SK-N-SH (cell line): ENCODE results near the gene AMIGO2. TPM values are rescaled to one million over a fixed set of nuclear protein-coding genes. Genes with fewer than 3 reads are reported as not detected.
"Not testable (repeated sequence)": the region's sequence is repeated elsewhere in the genome, so short reads cannot be mapped to it uniquely, and the experiment has no call there.

ENCODE experiments used
- CTCF ChIA-PET: fragments of 300-600, 350-600 bp; formaldehyde crosslinking; extraction: SDS; loops from one replicate; lab custom pipeline; 2021; lab: Yijun Ruan, JAX
- POLR2A ChIA-PET: fragments of 350-600 bp; sonication (Branson Sonifier 250); formaldehyde crosslinking; extraction: SDS; loops from one replicate; lab custom pipeline; 2020; ENCODE audit warnings: antibody characterized with exemption, inconsistent platforms; lab: Yijun Ruan, JAX
- DNase-seq: peaks from one replicate; pipeline ENCODE4 v3.0.0; 2012
- H2AFZ ChIP-seq: fragments of 200-600 bp; sonication (generic); 2 replicates; pipeline ENCODE4 v1.8.1; 2016; ENCODE audit warnings: antibody characterized with exemption, mild to moderate bottlenecking, low read depth
- H3F3A ChIP-seq: fragments of 200-600 bp; sonication (generic); replicated peaks from 2 replicates; pipeline ENCODE3; 2016; ENCODE audit warnings: antibody characterized with exemption, mild to moderate bottlenecking; ENCODE audit not compliant: insufficient read depth
- H3K27ac ChIP-seq, 2 experiments: fragments of 200-500 bp in 1 of 2; fragments of 200-600 bp in 1 of 2; sonication (Bioruptor generic) in 1 of 2; sonication (generic), shearing (Covaris generic) in 1 of 2; 2 replicates each; pipeline versions ENCODE4 v1.5.1 to v1.6.1; 2014 to 2016; ENCODE audit warnings: low read depth in 2 of 2, inconsistent platforms in 1 of 2, low read length in 1 of 2, mild to moderate bottlenecking in 1 of 2, mixed read lengths in 1 of 2
- H3K27me3 ChIP-seq: fragments of 200-600 bp; sonication (generic), shearing (Covaris generic); 2 replicates; pipeline ENCODE4 v1.6.1; 2016; ENCODE audit warnings: mixed run types; ENCODE audit not compliant: insufficient read depth
- H3K36me3 ChIP-seq, 2 experiments: fragments of 200-500 bp in 1 of 2; fragments of 200-600 bp in 1 of 2; sonication (Bioruptor generic) in 1 of 2; sonication (generic) in 1 of 2; replicated peaks in 1 of 2; 2 replicates each; pipeline versions ENCODE3 to v1.5.1; 2014 to 2016; ENCODE audit warnings: low read length in 1 of 2, mild to moderate bottlenecking in 1 of 2; ENCODE audit not compliant: insufficient read depth in 2 of 2, control insufficient read depth in 1 of 2
- H3K4me1 ChIP-seq, 2 experiments: fragments of 200-500 bp in 1 of 2; fragments of 200-600 bp in 1 of 2; sonication (Bioruptor generic) in 1 of 2; sonication (generic), shearing (Covaris generic) in 1 of 2; 2 replicates each; pipeline versions ENCODE4 v1.5.1 to v1.6.1; 2014 to 2016; ENCODE audit warnings: low read depth in 1 of 2, low read length in 1 of 2, mixed run types in 1 of 2; ENCODE audit not compliant: insufficient read depth in 2 of 2, control insufficient read depth in 1 of 2
- H3K4me2 ChIP-seq: fragments of 200-600 bp; sonication (generic), shearing (Covaris generic); 2 replicates; pipeline ENCODE4 v1.6.1; 2017; ENCODE audit warnings: mixed run types
- H3K4me3 ChIP-seq, 2 experiments: fragments of 200-500 bp in 1 of 2; fragments of 200-600 bp in 1 of 2; sonication (Bioruptor generic) in 1 of 2; sonication (generic), shearing (Covaris generic) in 1 of 2; 2 replicates each; pipeline versions ENCODE4 v1.5.1 to v1.8.1; 2014 to 2016; ENCODE audit warnings: low read depth in 2 of 2, inconsistent platforms in 1 of 2, low read length in 1 of 2, mild to moderate bottlenecking in 1 of 2, mixed read lengths in 1 of 2, moderate library complexity in 1 of 2
- H3K79me2 ChIP-seq: fragments of 200-600 bp; sonication (generic); 2 replicates; pipeline ENCODE4 v1.8.1; 2017; ENCODE audit warnings: mild to moderate bottlenecking; ENCODE audit not compliant: insufficient read depth
- H3K9ac ChIP-seq: fragments of 200-600 bp; sonication (generic); 2 replicates; pipeline ENCODE4 v1.6.1; 2017; ENCODE audit warnings: mixed run types
- H3K9me2 ChIP-seq: fragments of 200-600 bp; sonication (generic); 2 replicates; pipeline ENCODE4 v1.6.1; 2017; ENCODE audit warnings: mixed run types
- H3K9me3 ChIP-seq: fragments of 200-600 bp; sonication (generic); 2 replicates; pipeline ENCODE4 v1.6.1; 2017; ENCODE audit warnings: mixed run types, mild to moderate bottlenecking, moderate library complexity
- H4K20me1 ChIP-seq: fragments of 200-600 bp; sonication (generic); 2 replicates; pipeline ENCODE4 v1.6.1; 2017; ENCODE audit warnings: mild to moderate bottlenecking, mixed run types; ENCODE audit not compliant: insufficient read depth
- ELF1 ChIP-seq: IDR thresholded peaks from 2 replicates; pipeline ENCODE4 v1.4.0; 2012
- FOXJ3 ChIP-seq: sonication (generic); formaldehyde crosslinking; IDR thresholded peaks from 2 replicates; pipeline ENCODE4 v1.5.1; 2020; ENCODE audit warnings: mild to moderate bottlenecking, missing genetic modification reagents
- JUND ChIP-seq: IDR thresholded peaks from 2 replicates; pipeline ENCODE4 v1.4.0; 2012
- NFIC ChIP-seq: IDR thresholded peaks from 2 replicates; pipeline ENCODE4 v1.4.0; 2012; ENCODE audit warnings: borderline replicate concordance
- POLR2AphosphoS5 ChIP-seq: IDR thresholded peaks from 2 replicates; pipeline ENCODE4 v1.6.1; 2012; ENCODE audit warnings: low read depth, low read length
- RFX5 ChIP-seq: IDR thresholded peaks from 2 replicates; pipeline ENCODE4 v1.6.1; 2012; ENCODE audit warnings: mild to moderate bottlenecking, improper control_type of control experiment, low read length
- RXRA ChIP-seq: IDR thresholded peaks from 2 replicates; pipeline ENCODE4 v1.4.0; 2012; ENCODE audit warnings: low read depth, mild to moderate bottlenecking, borderline replicate concordance
- SIN3A ChIP-seq: IDR thresholded peaks from 2 replicates; pipeline ENCODE4 v1.6.1; 2012; ENCODE audit warnings: low read depth, mild to moderate bottlenecking, low read length, moderate library complexity, borderline replicate concordance
- TAF1 ChIP-seq: IDR thresholded peaks from 2 replicates; pipeline ENCODE4 v1.6.1; 2012; ENCODE audit warnings: low read depth, mild to moderate bottlenecking, low read length, moderate library complexity, borderline replicate concordance
- TEAD4 ChIP-seq: IDR thresholded peaks from 2 replicates; pipeline ENCODE4 v1.4.0; 2012; ENCODE audit warnings: mild to moderate bottlenecking, borderline replicate concordance; ENCODE audit not compliant: insufficient read depth
- WGBS: methylation state at CpG from one replicate; pipeline ENCODE4 v1.1.6; 2017; ENCODE audit warnings: low lambda C conversion rate; 5-methylcytosine and 5-hydroxymethylcytosine counted together
- polyA plus RNA-seq, 3 experiments: library from polyadenylated mRNA; depleted of rRNA; stranded (reverse); fragments of >200 nt; gene quantifications; 2 replicates each; pipeline ENCODE4 v1.2.3, GENCODE V29; 2012
- TF ChIP-seq, protein P1 (sequence below): IDR thresholded peaks from 2 replicates; pipeline ENCODE4 v1.4.0; 2012; ENCODE audit warnings: low read depth, borderline replicate concordance
- TF ChIP-seq, protein P2 (sequence below): fragments of 150-350 bp; IDR thresholded peaks from 2 replicates; pipeline ENCODE4 v1.6.1; 2017; ENCODE audit warnings: antibody characterized with exemption, low read length, low read depth, borderline replicate concordance

Gene AMIGO2
- polyA plus RNA-seq, 1 of the 3 experiments (the other 2 are of a cell fraction), result 1.2 TPM

DNA sequence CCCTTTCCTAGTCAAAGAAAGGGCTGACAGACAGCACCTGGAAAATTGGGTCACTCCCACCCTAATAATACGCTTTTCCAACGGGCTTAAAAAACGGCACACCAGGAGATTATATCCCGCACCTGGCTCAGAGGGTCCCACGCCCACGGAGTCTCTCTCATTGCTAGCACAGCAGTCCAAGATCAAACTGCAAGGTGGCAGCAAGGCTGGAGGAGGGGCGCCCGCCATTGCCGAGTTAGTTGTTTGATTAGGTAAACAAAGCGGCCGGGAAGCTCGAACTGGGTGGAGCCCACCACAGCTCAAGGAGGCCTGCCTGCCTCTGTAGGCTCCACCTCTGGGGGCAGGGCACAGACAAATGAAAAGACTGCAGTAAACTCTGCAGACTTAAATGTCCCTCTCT lies 22.8 kb downstream of the AMIGO2 start:
- H3K4me3 ChIP-seq, POLR2A ChIA-PET, H3K9me2 ChIP-seq, CTCF ChIA-PET, H3K4me1 ChIP-seq, H3K9ac ChIP-seq, H4K20me1 ChIP-seq, H3K27ac ChIP-seq, H3K9me3 ChIP-seq, H3K79me2 ChIP-seq, H3K27me3 ChIP-seq, H3K4me2 ChIP-seq, H3K36me3 ChIP-seq, DNase-seq, H2AFZ ChIP-seq, H3F3A ChIP-seq: not testable (repeated sequence)
- no CpG with 5 or more reads among the region's 12 CpGs for WGBS

DNA sequence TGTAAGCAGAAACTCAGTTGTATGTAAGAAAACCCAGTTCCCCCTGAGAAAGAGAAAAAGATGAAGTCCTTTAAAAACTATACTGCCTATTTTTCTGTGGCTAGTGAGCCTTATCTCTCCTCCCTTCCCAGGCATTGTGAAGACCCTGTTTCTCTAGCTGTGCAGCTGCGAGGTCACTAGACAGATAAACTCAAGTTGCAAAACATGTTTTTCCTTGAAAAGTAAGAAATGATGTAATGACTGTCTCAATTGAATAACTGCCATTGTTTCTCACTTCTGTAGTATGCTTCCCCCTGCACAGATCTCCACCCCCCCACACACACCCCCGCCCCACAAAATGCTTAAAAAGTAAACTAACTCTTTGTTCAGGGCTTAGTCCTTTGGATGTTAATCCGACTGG lies 23.9 kb downstream of the AMIGO2 start:
- H3K4me2 ChIP-seq, H4K20me1 ChIP-seq, POLR2A ChIA-PET, H3K36me3 ChIP-seq, DNase-seq, H3K79me2 ChIP-seq, H3F3A ChIP-seq, H3K4me3 ChIP-seq, H3K27ac ChIP-seq, H3K9ac ChIP-seq, H3K9me2 ChIP-seq, H2AFZ ChIP-seq, CTCF ChIA-PET, H3K4me1 ChIP-seq, H3K27me3 ChIP-seq, H3K9me3 ChIP-seq: not testable (repeated sequence)
- 17% methylated on average over 3 of the region's 3 CpGs for WGBS

DNA sequence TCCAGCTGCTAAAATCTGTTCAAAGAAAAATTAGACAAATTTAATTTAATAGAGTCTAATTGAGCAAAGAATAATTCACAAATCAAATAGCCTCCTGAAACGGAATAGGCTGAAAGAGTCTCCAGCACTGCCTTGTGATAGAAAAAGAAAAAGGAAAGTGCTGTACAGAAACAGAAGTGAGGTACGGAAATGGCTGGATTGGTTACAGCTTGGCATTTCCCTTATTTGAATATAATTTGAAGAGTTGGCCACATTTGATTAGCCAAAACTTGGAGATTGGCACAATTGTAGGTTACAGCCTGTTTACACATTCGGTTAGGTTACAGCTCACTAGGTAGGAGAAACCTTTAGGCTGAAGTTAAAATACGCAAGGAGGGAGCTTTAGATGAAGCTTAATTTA lies 25.1 kb downstream of the AMIGO2 start:
- no peaks in the 10 kb centered on the region for H3K4me1 ChIP-seq
- TF ChIP-seq POLR2AphosphoS5 (no peak), SIN3A (no peak), RFX5 (no peak), FOXJ3 (CRISPR knock-in tag) (no peak), RXRA (no peak), JUND (no peak), TEAD4 (no peak), ELF1 (no peak), NFIC (no peak), TAF1 (no peak)
- TF ChIP-seq, protein P1, sequence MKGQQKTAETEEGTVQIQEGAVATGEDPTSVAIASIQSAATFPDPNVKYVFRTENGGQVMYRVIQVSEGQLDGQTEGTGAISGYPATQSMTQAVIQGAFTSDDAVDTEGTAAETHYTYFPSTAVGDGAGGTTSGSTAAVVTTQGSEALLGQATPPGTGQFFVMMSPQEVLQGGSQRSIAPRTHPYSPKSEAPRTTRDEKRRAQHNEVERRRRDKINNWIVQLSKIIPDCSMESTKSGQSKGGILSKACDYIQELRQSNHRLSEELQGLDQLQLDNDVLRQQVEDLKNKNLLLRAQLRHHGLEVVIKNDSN, result no peak
- TF ChIP-seq, protein P2, sequence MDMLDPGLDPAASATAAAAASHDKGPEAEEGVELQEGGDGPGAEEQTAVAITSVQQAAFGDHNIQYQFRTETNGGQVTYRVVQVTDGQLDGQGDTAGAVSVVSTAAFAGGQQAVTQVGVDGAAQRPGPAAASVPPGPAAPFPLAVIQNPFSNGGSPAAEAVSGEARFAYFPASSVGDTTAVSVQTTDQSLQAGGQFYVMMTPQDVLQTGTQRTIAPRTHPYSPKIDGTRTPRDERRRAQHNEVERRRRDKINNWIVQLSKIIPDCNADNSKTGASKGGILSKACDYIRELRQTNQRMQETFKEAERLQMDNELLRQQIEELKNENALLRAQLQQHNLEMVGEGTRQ, result no peak
- no peaks in the 10 kb centered on the region for H4K20me1 ChIP-seq
- H3K9ac ChIP-seq, result no peak overlapping the region
- H3K4me3 ChIP-seq, result no peak overlapping the region
- no peaks in the 10 kb centered on the region for H3K9me3 ChIP-seq
- no peaks in the 10 kb centered on the region for H3F3A ChIP-seq
- ChIA-PET CTCF (no interaction called here), POLR2A (no interaction called here)
- DNase-seq, result no peak
- no peaks in the 10 kb centered on the region for H3K36me3 ChIP-seq
- no peak overlapping the region for H3K27ac ChIP-seq
- H3K27me3 ChIP-seq, result peaks cover 5% of the 10 kb centered on the region; the same call in 1 of the 2 replicates
- H3K79me2 ChIP-seq, result no peaks in the 10 kb centered on the region
- no peak overlapping the region for H2AFZ ChIP-seq
- no peaks in the 10 kb centered on the region for H3K9me2 ChIP-seq
- no peak overlapping the region for H3K4me2 ChIP-seq
- WGBS, result 13% methylated on average over 4 of the region's 4 CpGs
